GM19324 (cell line): ENCODE results near the gene SLC26A5.
A peak's percentile ranks its signal among the peaks of the same experiment; 100 is the strongest.
"Not testable (repeated sequence)": the region's sequence is repeated elsewhere in the genome, so short reads cannot be mapped to it uniquely, and the experiment has no call there.

ENCODE experiments used
- ATAC-seq: cut with Tn5 transposase; IDR thresholded peaks from one replicate; pipeline ENCODE4 v1.9.1; 2021; ENCODE audit warnings: mild to moderate bottlenecking, moderate library complexity; ENCODE audit not compliant: unreplicated experiment, low FRiP score

SLC26A5 gene

GRCh38 chr7:103446049-103446520 lies at the start of gene SLC26A5:
SLC26A5 (minus strand) TSS chr7:103446207; CDS start chr7:103421514, 24,693 bp downstream.
- no peak for ATAC-seq

GRCh38 chr7:103487419-103487818 lies 41.4 kb upstream of the SLC26A5 start:
- ATAC-seq = no peak

DNA sequence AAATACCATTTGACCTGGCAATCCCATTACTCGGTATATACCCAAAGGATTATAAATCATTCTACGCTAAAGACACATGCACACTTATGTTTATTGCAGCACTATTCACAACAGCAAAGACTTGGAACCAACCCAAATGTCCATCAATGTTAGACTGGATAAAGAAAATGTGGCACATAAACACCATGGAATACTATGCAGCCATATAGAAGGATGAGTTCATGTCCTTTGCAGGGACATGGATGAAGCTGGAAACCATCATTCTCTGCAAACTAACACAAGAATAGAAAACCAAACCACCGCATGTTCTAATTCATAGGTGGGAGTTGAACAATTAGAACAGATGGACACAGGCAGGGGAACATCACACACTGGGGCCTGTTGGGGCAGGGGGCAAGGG lies 40.9 kb upstream of the SLC26A5 start:
- not testable (repeated sequence) for ATAC-seq

GRCh38 chr7:103480771-103481170 lies 34.8 kb upstream of the SLC26A5 start:
- no peak for ATAC-seq

DNA sequence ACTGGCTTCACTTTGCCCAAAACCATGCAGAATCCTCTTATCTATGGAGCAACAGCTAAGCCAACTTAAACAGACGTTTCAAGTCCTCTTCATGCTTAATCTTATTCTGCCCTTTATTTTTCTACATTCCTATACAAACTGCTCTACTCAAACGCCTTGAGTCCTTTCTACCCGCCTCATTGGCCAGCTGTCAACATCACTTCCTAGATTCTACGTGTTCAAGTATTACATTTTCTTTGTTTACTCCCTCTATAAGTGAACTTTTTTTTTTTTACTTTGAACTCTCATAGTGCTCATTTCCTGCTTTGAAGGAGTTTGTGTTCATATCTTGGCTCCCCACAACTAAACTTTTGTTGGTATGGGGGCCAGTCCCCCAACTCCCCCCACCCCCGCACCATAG lies 28.9 kb upstream of the SLC26A5 start:
- no peak for ATAC-seq

- no peak for ATAC-seq
These were observed 23.3 kb upstream of the SLC26A5 start for GRCh38 chr7:103469095-103469948.

DNA sequence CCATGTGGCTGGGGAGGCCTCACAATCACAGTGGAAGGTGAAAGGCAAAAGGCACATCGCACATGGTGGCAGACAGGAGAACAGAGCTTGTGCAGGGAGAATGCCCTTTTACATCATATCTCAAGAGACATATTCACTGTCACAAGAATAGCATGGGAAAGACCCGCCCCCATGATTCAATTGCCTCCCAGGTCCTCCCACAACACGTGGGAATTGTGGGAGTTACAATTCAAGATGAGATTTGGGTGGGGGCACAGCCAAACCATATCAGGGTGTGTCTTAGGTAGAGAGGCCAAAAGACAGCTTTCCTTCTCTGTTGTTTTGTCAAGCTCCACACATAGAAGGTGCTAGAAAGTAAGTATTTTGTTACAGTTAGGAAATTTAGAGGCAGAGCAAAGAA lies 20.8 kb upstream of the SLC26A5 start:
- ATAC-seq = no peak

DNA sequence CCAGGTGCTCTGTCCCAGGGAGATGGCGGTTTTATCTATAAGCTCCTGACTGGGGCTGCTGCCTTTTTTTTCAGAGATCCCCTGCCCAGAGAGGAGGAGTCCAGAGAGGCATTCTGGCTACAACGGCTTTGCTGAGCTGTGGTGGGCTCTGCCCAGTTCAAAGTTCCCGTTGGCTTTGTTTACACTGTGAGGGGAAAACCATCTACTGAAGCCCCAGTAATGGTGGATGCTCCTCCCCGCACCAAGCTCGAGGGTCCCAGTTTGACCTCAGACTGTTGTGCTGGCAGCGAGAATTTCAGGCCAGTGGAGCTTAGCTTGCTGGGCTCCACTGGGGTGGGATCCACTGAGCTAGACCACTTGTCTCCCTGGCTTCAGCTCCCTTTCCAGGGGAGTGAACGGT lies 16.4 kb upstream of the SLC26A5 start:
- ATAC-seq = no peak

- ATAC-seq = peak; percentile 57
These were observed 1.3 kb upstream of the SLC26A5 start for GRCh38 chr7:103447073-103447960.

GRCh38 chr7:103445228-103446048 lies 569 bp downstream of the SLC26A5 start:
- ATAC-seq = no peak

- no peak for ATAC-seq
These were observed 6.3 kb downstream of the SLC26A5 start for GRCh38 chr7:103439661-103440060.

DNA sequence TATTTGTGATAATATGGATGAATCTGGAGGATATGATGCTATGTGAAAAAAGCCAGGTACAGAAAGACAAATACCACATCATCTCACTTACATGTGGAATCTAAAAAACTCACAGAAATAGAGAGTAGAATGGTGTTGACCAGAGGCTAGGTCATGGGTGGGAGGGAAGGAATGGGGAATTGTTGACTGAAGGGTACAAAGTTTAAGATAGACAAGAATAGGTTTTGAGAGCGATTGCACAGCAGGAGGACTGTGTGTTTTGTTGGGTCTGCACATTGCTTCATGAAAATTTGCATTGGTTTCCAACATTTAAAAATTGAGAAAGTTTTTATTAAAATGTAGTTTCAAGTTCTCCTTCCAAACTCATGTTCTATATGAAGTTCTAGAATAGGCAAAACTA lies 8.4 kb downstream of the SLC26A5 start:
- no peak for ATAC-seq

DNA sequence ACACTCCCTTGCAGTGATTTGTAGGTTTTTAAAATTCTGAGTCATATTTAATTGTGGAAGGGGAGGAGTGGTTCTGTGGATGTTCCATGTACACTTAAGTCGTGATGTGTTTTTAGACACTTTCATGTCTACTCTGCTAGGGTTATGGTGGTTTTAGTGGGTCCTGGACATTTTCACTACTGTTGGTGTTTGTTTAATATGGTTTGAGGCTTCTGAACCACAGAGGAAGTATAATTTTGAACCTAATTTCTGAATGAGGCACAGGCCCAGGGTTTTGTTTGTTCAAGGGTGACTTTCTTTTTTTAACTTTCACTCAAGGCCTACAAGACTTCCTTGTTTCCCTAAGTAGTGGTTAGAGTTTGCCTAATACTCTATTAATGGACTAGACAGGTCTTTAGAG lies 13.3 kb downstream of the SLC26A5 start:
- no peak for ATAC-seq

DNA sequence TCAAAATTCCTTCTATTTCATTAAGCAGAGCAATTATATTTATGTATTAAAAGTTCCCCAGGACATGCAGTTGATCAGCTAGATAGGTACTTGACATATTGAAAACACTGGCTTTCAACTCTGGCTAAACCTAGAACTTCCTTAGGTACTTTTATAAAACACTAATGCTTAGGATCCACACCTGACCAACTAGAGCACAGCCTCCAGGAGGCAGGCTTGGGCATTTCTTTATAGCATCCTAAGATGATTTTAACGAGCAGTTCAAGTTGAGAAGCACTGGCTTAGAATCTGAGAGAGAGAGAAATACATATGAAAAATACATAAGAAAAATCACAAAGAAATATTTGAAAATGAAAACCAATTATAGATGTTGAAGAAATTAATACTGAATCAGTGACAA lies 20.8 kb downstream of the SLC26A5 start:
- no peak for ATAC-seq

GRCh38 chr7:103423467-103424179 lies 22.4 kb downstream of the SLC26A5 start:
- no peak for ATAC-seq

DNA sequence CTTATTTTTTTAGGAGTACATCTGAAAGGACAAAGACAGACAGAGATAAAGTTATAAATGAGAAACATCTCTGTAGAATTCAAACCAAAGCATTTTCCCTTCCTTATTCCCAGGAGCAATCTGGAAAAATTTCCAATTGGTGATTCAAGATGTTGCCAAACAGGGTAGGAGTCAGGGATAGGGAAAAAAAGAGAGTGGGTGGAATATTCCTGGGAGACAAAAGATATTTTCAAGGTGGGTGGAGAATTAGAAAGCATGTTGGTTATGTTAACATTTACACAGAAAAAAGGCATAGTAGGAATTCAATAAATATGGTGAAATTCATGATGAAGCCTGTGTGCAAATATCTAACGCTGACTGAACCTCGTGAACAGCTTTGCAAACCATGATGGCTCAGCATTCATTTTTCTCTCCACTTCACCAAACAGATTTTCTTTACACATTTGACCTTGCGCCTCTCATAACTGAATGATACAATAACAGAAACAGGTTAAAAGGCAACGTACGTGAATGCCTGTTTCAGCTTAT lies 25.1 kb downstream of the SLC26A5 start:
- ATAC-seq = no peak

- no peak for ATAC-seq
These were observed 27.8 kb downstream of the SLC26A5 start for GRCh38 chr7:103418241-103418640.

- ATAC-seq = no peak
These were observed 32.6 kb downstream of the SLC26A5 start for GRCh38 chr7:103413407-103413806.

DNA sequence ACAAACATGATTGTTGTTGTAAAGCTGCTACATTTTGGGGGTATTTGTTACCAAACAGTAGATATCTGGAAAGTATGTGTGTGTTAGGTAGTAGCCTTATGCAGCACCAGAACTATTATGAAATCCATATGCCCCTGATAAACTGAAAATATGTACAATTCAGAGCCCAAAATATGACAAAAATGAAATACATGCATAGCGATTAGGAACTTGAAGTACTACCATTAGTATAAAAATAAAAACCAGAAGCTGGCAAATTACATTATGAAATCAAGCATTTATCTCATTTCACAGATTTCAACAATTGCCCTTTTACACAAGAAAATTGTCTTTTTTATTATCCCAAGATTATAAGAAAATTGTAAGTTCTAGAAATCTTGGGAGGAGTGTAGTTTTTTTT lies 33.9 kb downstream of the SLC26A5 start:
- ATAC-seq = no peak
